Endothelial cell of hepatic sinusoid (primary cell): ENCODE data around the gene WAPL.
"Not testable (repeated sequence)": the region's sequence is repeated elsewhere in the genome, so short reads cannot be mapped to it uniquely, and the experiment has no call there.

Experiments used
- in situ Hi-C: cut with HindIII; loops from 2 replicates; pipeline ENCODE4 v1.10.0; 2017; ENCODE audit warnings: low sequenced_read_pairs

The WAPL gene

DNA sequence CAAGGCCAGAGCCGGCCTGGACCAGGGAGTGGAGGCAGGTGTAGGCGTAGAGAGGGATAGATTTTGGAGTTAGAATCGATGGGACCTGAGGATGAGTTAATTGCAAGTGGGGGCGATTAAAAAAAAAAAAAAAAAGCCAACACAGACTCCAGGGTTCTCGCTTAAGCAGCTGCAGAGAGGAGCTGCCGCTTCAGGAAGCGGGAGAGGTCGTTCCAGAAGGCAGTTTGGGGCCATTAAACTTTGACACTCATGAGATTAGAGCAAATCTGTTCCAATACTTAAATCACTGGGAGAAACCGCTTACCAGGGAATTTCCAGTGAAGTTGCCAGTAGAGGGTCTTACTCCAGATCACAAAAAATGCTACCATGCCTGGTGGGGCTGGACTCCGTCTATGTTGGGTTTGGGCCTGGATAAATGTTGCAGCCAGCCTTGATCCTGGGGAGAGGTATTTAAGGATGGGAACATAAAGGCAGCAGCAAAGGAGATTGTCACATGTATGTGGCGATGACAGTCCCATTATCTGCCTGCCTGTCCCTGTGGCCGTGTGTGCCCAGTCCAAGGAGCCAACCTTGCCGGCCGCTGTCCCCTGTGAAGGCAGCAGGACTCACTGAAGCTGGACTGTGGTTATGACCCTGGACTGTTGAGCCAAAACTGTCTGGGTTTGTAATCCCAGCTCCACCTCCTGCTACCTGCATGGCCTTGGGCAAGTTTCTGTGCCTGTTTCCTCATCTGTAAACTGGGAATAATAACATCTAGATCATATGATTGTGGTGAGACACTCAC lies 131.1 kb downstream of the WAPL start:
- in situ Hi-C loops = no loop called here

DNA sequence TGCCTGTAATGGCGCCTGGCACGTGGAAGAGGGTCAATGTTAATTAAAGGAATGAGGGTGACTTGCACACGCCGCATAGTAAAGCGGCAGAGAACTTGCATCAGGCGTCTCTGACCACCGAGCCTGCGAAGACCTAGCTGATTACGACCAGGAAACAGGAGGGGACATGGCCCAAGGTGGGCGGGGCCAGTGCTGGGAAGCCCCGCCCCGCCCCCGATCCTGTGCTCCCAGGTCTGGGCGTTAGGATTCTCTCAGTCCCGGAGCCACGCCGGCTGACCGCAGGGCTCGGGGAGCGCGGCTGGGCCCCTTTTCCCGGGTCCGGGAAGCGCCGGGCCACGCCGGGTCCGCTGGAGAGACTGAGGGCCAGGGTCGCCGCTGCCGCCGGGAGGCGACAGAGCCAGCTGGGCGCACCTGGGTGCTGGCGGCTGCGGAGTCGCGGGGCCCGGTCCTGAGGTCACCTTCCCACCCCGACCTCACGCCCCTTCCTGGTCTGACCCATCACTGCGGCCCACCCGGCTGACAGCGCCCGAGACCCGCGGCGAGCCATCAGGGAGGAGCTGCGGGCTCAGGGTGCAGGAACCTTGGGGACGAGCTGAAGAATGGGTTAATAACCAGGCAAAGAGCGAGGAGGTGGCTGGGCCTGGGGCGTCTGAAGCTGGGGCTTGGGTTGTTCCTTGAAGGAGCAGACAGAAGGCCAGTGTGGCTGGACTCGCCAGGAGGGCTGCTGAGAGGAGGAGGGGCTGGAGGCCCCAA lies 132.0 kb downstream of the WAPL start:
- in situ Hi-C loops = no loop called here

GRCh38 chr10:86389109-86389440 lies 132.5 kb downstream of the WAPL start:
- in situ Hi-C loops = not testable (repeated sequence)

DNA sequence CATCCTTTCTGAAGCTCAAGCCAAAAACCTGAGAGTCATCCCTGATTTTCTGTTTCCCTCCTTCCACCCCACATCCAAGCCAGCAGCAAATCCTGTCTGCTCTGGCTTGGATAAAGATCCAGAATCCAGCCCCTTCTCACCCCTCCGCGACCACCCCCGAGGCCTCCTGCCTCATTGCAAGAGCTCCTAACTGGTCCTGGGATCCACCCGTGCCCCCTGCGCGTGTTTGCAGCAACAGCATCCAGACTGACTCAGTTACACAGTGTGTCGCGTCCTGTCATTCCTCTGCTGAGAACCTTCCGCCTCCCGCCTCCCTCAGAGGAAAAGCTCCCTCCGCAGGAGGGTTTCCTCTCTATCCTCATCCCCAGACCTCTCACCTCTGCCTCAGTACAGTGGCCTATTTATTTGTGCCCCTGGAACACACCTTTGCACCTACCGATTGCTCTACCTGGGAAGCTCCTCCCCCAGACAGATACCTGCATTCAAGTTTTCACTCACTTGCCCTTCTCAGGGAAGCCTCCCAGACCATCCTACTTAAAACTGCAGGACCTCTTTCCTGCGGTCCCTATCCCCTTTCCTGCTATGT lies 133.4 kb downstream of the WAPL start:
- in situ Hi-C loops = no loop called here

- in situ Hi-C loops = no loop called here
Measured at GRCh38 chr10:86387178-86387794, 134.3 kb downstream of the WAPL start.

- in situ Hi-C loops = no loop called here
Measured at GRCh38 chr10:86385806-86386205, 135.8 kb downstream of the WAPL start.
